Measurements from ENCODE around the gene RELN. TPM values are rescaled to one million over a fixed set of nuclear protein-coding genes. Genes with fewer than 3 reads are reported as not detected.

The RELN gene
- total RNA-seq, 2 donors from 2014 or later, result 3.9 to 8.5 TPM

GRCh38 chr7:103951311-103951710 is 38.1 kb downstream of the RELN start:
- DNase-seq, result no peak

GRCh38 chr7:103949374-103949773 is 40.1 kb downstream of the RELN start:
- Mint-ChIP-seq H3K36me3 (ENCODE audit: low read depth) (no peaks in the 10 kb centered on the region), H3K4me3 (no peak overlapping the region), H3K27me3 (ENCODE audit: insufficient read depth) (no peaks in the 10 kb centered on the region), H3K9me3 (no peaks in the 10 kb centered on the region), H3K4me1 (peaks cover 3% of the 10 kb centered on the region), H3K27ac (no peak overlapping the region)
- TF ChIP-seq CTCF (conservative IDR thresholded peaks at IDR 0.05), result no peak
- no peak overlapping the region for H3K9ac ChIP-seq (ENCODE audit: extremely low read depth, low read length, poor library complexity, severe bottlenecking)
- no peak overlapping the region for H3K27ac ChIP-seq (ENCODE audit: low read depth, low read length)
- DNase-seq, result no peak
- no peaks in the 10 kb centered on the region for H3K4me1 ChIP-seq (ENCODE audit: control insufficient read depth, insufficient read depth, low read length)
- 91 to 95% methylated on average over 4 to 6 of the region's 7 CpGs for WGBS, 2 experiments (ENCODE audit: insufficient coverage in 1 of 2, insufficient read length in 1 of 2)
- no peak overlapping the region for H3K4me3 ChIP-seq (ENCODE audit: low read length)
- no peaks in the 10 kb centered on the region for H3K27me3 ChIP-seq (ENCODE audit: control insufficient read depth, insufficient read depth, low read length, poor library complexity, severe bottlenecking)
- no peaks in the 10 kb centered on the region for H3K36me3 ChIP-seq (ENCODE audit: control insufficient read depth, insufficient read depth, low read length)
- peaks cover 5% of the 10 kb centered on the region for H3K9me3 ChIP-seq (ENCODE audit: control insufficient read depth, low read length)

More at GRCh38 chr7:103951311-103951710, 38.1 kb downstream of the RELN start:
- Mint-ChIP-seq H3K36me3 (ENCODE audit: low read depth) (no peaks in the 10 kb centered on the region), H3K4me3 (no peak overlapping the region), H3K4me1 (no peaks in the 10 kb centered on the region), H3K9me3 (no peaks in the 10 kb centered on the region), H3K27ac (no peak overlapping the region), H3K27me3 (ENCODE audit: insufficient read depth) (no peaks in the 10 kb centered on the region)
- peaks cover 5% of the 10 kb centered on the region for H3K9me3 ChIP-seq (ENCODE audit: control insufficient read depth, low read length)
- H3K27me3 ChIP-seq (ENCODE audit: control insufficient read depth, insufficient read depth, low read length, poor library complexity, severe bottlenecking), result no peaks in the 10 kb centered on the region
- no peak overlapping the region for H3K9ac ChIP-seq (ENCODE audit: extremely low read depth, low read length, poor library complexity, severe bottlenecking)
- H3K4me3 ChIP-seq (ENCODE audit: low read length), result no peak overlapping the region
- 80 to 93% methylated on average over 1 of the region's 2 CpGs for WGBS, 2 experiments (ENCODE audit: insufficient coverage in 1 of 2, insufficient read length in 1 of 2)
- no peaks in the 10 kb centered on the region for H3K36me3 ChIP-seq (ENCODE audit: control insufficient read depth, insufficient read depth, low read length)
- no peaks in the 10 kb centered on the region for H3K4me1 ChIP-seq (ENCODE audit: control insufficient read depth, insufficient read depth, low read length)
- no peak overlapping the region for H3K27ac ChIP-seq (ENCODE audit: low read depth, low read length)
- TF ChIP-seq CTCF (conservative IDR thresholded peaks at IDR 0.05), result no peak

GRCh38 chr7:103947026-103947655 is 42.3 kb downstream of the RELN start:
- no peaks in the 10 kb centered on the region for H3K36me3 Mint-ChIP-seq (ENCODE audit: low read depth)
- no peaks in the 10 kb centered on the region for H3K4me1 ChIP-seq (ENCODE audit: control insufficient read depth, insufficient read depth, low read length)
- H3K9me3 Mint-ChIP-seq, result no peaks in the 10 kb centered on the region
- H3K27me3 ChIP-seq (ENCODE audit: control insufficient read depth, insufficient read depth, low read length, poor library complexity, severe bottlenecking), result no peaks in the 10 kb centered on the region
- H3K4me3 Mint-ChIP-seq, result no peak overlapping the region
- DNase-seq, result no peak
- no peak overlapping the region for H3K27ac Mint-ChIP-seq
- H3K4me3 ChIP-seq (ENCODE audit: low read length), result no peak overlapping the region
- TF ChIP-seq CTCF (conservative IDR thresholded peaks at IDR 0.05), result no peak
- no peaks in the 10 kb centered on the region for H3K27me3 Mint-ChIP-seq (ENCODE audit: insufficient read depth)
- 67 to 89% methylated on average over 1 to 2 of the region's 2 CpGs for WGBS, 2 experiments (ENCODE audit: insufficient coverage in 1 of 2, insufficient read length in 1 of 2)
- H3K9me3 ChIP-seq (ENCODE audit: control insufficient read depth, low read length), result peaks cover 5% of the 10 kb centered on the region
- no peak overlapping the region for H3K27ac ChIP-seq (ENCODE audit: low read depth, low read length)
- H3K4me1 Mint-ChIP-seq, result peaks cover 3% of the 10 kb centered on the region
- H3K36me3 ChIP-seq (ENCODE audit: control insufficient read depth, insufficient read depth, low read length), result no peaks in the 10 kb centered on the region
- H3K9ac ChIP-seq (ENCODE audit: extremely low read depth, low read length, poor library complexity, severe bottlenecking), result no peak overlapping the region

Measured in endodermal cell (in vitro differentiated cells).